Measurements from ENCODE around the gene ZBTB12. TPM values are rescaled to one million over a fixed set of nuclear protein-coding genes. Genes with fewer than 3 reads are reported as not detected.
A peak's percentile ranks its signal among the peaks of the same experiment; 100 is the strongest.

Gene ZBTB12, protein sequence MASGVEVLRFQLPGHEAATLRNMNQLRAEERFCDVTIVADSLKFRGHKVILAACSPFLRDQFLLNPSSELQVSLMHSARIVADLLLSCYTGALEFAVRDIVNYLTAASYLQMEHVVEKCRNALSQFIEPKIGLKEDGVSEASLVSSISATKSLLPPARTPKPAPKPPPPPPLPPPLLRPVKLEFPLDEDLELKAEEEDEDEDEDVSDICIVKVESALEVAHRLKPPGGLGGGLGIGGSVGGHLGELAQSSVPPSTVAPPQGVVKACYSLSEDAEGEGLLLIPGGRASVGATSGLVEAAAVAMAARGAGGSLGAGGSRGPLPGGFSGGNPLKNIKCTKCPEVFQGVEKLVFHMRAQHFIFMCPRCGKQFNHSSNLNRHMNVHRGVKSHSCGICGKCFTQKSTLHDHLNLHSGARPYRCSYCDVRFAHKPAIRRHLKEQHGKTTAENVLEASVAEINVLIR
- total RNA-seq (1 to 10 TPM; 6.4 to 7.3 TPM), polyA plus RNA-seq (1 to 10 TPM; 2.8 to 3.9 TPM)
- long read RNA-seq, donor 1, transcript ZBTB12-201 (2 exons, 1,875 nt), result major isoform, 9 of 9 reads
- long read RNA-seq, donor 1, partial matches to known transcripts, result 0 of 9 reads
- long read RNA-seq, donor 1, other reads (novel, unspliced or antisense), result 0 of 9 reads
- long read RNA-seq, donor 2, partial matches to known transcripts, result 0 of 3 reads
- long read RNA-seq, donor 2, other reads (novel, unspliced or antisense), result 0 of 3 reads
- long read RNA-seq, donor 3, partial matches to known transcripts, result 0 of 2 reads
- long read RNA-seq, donor 3, other reads (novel, unspliced or antisense), result 0 of 2 reads
- long read RNA-seq, donor 4, partial matches to known transcripts, result 0 of 1 reads
- long read RNA-seq, donor 4, other reads (novel, unspliced or antisense), result 0 of 1 reads
- long read RNA-seq, donor 5, transcript ZBTB12-201 (2 exons, 1,875 nt), result major isoform, 7 of 7 reads
- long read RNA-seq, donor 5, partial matches to known transcripts, result 0 of 7 reads
- long read RNA-seq, donor 5, other reads (novel, unspliced or antisense), result 0 of 7 reads

- H3K4me3 ChIP-seq, result peak within 1 kb of the TSS; percentile 55
These were observed at the start of gene ZBTB12 for GRCh38 chr6:31901953-31902643. ZBTB12 (minus strand) TSS chr6:31902086; CDS start chr6:31901305, 781 bp downstream.

DNA sequence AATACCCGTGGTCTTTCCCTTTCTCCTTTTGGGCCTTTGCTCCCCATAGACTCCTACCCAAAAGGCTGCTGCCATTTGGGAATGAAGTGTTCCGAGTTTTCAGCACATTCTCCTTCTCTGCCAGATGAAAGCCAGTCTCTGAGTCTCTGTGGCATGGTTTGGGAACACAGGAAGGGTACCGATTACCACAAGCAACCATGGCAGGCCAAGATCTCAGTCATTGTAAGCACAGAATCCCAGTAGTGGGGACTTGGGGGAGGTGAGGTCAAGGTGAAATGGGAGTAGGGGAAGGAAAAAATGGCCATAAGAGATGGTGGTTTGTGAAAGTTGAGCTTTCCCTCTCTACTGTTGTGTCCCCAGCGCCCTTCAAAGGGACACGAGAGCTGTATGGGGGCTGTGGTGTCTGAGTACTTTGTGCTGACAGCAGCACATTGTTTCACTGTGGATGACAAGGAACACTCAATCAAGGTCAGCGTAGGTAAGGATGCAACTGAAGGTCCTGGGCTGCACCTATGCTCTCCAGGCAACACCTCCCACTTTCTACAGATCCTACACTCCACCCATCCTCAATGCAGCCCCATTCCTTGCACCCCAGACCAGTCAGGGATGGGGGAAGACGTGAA is 48.2 kb upstream of the ZBTB12 start:
- Histone ChIP-seq H3K9ac (ENCODE audit: insufficient read depth in 1 of 2, low read length in 2 of 2) (no peak overlapping the region), H3K4me1 (ENCODE audit: control insufficient read depth in 5 of 5, insufficient read depth in 5 of 5, low read length in 5 of 5) (peaks cover 0 to 14% (median 0%) of the 10 kb centered on the region in 5 donors), H3K27me3 (ENCODE audit: control insufficient read depth in 3 of 3, insufficient read depth in 3 of 3, low read length in 2 of 3) (peaks cover 0 to 5% (median 0%) of the 10 kb centered on the region in 3 donors), H3K9me3 (ENCODE audit: control insufficient read depth in 4 of 4, insufficient read depth in 3 of 4, low read length in 3 of 4) (no peaks in the 10 kb centered on the region), H3K4me3 (no peak overlapping the region), H3K36me3 (ENCODE audit: control insufficient read depth in 4 of 4, insufficient read depth in 4 of 4, low read length in 4 of 4) (peaks cover 9 to 31% (median 21%) of the 10 kb centered on the region in 4 donors), H3K27ac (ENCODE audit: low read depth in 1 of 2, low read length in 1 of 2) (no peak overlapping the region)
- TF ChIP-seq CTCF (IDR thresholded peaks at IDR 0.05; ENCODE audit: control extremely low read depth, extremely low read depth), result no peak
- DNase-seq, result peak in 1 of 3 donors; percentile 3
- WGBS, 2 donors, result 87 to 91% methylated on average over 7 of the region's 7 CpGs
- ATAC-seq (ENCODE audit: insufficient read depth, low FRiP score), result no peak

More at GRCh38 chr6:31901953-31902643, at the start of gene ZBTB12:
- 0 to 1% methylated on average over 54 to 77 of the region's 77 CpGs for WGBS, 2 donors
- TF ChIP-seq CTCF (IDR thresholded peaks at IDR 0.05; ENCODE audit: control extremely low read depth, extremely low read depth), result no peak
- DNase-seq, result peak; percentile 98 to 100 (median 99)
- peak within 1 kb of the TSS; percentile 11 to 64 for H3K9ac ChIP-seq (ENCODE audit: insufficient read depth in 1 of 2, low read length in 2 of 2)
- ATAC-seq (ENCODE audit: insufficient read depth, low FRiP score), result peak; percentile 79
- no peaks in the 10 kb centered on the region for H3K9me3 ChIP-seq (ENCODE audit: control insufficient read depth in 4 of 4, insufficient read depth in 3 of 4, low read length in 3 of 4)
- H3K27ac ChIP-seq (ENCODE audit: low read depth in 1 of 2, low read length in 1 of 2), result peak within 1 kb of the TSS; percentile 63 to 80
- H3K4me1 ChIP-seq (ENCODE audit: control insufficient read depth in 5 of 5, insufficient read depth in 5 of 5, low read length in 5 of 5), result peaks cover 0 to 36% (median 9%) of the 10 kb centered on the region in 5 donors
- H3K27me3 ChIP-seq (ENCODE audit: control insufficient read depth in 3 of 3, insufficient read depth in 3 of 3, low read length in 2 of 3), result peaks cover 0 to 3% (median 3%) of the 10 kb centered on the region in 3 donors
- no peaks in the 10 kb centered on the region for H3K36me3 ChIP-seq (ENCODE audit: control insufficient read depth in 4 of 4, insufficient read depth in 4 of 4, low read length in 4 of 4)

- no peak overlapping the region for H3K9ac ChIP-seq (ENCODE audit: insufficient read depth in 1 of 2, low read length in 2 of 2)
- no peak overlapping the region for H3K4me3 ChIP-seq
- WGBS, 2 donors, result 80 to 90% methylated on average over 6 of the region's 6 CpGs
- DNase-seq (peak in 1 of 3 donors; percentile 7), ATAC-seq (ENCODE audit: insufficient read depth, low FRiP score) (no peak)
- no peaks in the 10 kb centered on the region for H3K9me3 ChIP-seq (ENCODE audit: control insufficient read depth in 4 of 4, insufficient read depth in 3 of 4, low read length in 3 of 4)
- peaks cover 0 to 14% (median 0%) of the 10 kb centered on the region in 5 donors for H3K4me1 ChIP-seq (ENCODE audit: control insufficient read depth in 5 of 5, insufficient read depth in 5 of 5, low read length in 5 of 5)
- peaks cover 7 to 23% (median 15%) of the 10 kb centered on the region in 4 donors for H3K36me3 ChIP-seq (ENCODE audit: control insufficient read depth in 4 of 4, insufficient read depth in 4 of 4, low read length in 4 of 4)
- no peak overlapping the region for H3K27ac ChIP-seq (ENCODE audit: low read depth in 1 of 2, low read length in 1 of 2)
- no peak for TF ChIP-seq CTCF (IDR thresholded peaks at IDR 0.05; ENCODE audit: control extremely low read depth, extremely low read depth)
- H3K27me3 ChIP-seq (ENCODE audit: control insufficient read depth in 3 of 3, insufficient read depth in 3 of 3, low read length in 2 of 3), result peaks cover 0 to 5% (median 0%) of the 10 kb centered on the region in 3 donors
These were observed 47.0 kb upstream of the ZBTB12 start for GRCh38 chr6:31948753-31949413.

Data from lung (tissue), 16 donors.